Astrocyte of the spinal cord (primary cell): ENCODE results near the gene TTC17.

Source experiments
- DNase-seq: peaks from one replicate; pipeline ENCODE4 v3.0.0; 2011; ENCODE audit warnings: low read depth, low spot score
- H3K4me3 ChIP-seq: 2 replicates; pipeline ENCODE4 v1.5.1; 2011; ENCODE audit warnings: low read depth, mild to moderate bottlenecking, low read length, moderate library complexity
- CTCF ChIP-seq: IDR thresholded peaks from 2 replicates; pipeline ENCODE4 v1.5.1; 2012; ENCODE audit warnings: low read depth, mild to moderate bottlenecking, low read length, inconsistent platforms
- in situ Hi-C: cut with HindIII; loops from 2 replicates; pipeline ENCODE4 v1.10.0; 2017; ENCODE audit warnings: low sequenced_read_pairs

Gene TTC17

DNA sequence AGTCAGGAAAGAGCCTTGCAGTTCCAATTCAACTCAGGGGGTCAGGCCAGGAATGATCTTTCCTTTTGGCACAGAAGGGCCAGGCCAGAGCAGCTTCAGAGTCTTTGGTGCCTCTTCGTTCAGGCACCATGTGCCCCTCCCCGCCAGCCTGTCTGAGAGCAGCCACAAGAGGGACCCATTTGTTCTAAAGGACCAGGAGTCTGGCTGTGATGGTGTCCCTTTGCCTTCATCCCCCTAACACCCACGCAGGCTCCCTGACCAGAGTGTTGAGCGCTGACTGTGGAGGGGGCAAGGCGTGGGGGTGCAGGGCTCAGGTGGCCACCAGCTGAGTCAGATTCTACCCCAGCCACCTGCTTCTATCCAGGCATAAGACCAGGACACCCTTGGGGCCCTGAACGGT, 156.4 kb downstream of the TTC17 start:
- H3K4me3 ChIP-seq, result no peak overlapping the region
- no peak for DNase-seq
- peak; percentile 16 for TF ChIP-seq CTCF
- in situ Hi-C loops, result no loop called here

DNA sequence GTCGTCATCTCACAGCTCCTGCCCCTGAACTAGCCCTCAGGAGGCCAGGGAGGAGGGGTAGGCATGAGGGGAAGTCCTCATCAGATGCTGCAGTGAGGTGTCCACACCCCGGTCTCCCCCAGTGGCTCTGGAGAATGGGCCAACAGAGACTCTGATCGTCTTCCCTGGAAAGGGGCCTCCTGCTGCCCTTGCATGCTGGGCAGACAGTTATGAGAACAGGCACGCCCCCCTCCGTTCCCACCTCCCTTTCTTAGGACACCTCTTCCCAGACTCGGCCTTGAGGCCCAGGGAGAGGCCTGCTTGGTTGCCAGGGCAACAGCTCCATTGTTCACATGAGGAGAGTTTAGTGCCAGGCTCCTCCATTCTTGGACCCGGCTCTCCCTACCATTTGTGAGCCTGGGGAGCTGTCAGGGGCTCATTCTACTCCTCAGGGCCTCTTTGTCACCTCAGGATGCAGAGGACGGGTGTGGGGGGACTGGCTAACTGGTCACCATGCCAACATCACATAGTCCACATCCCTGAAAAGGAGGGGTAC, 157.7 kb downstream of the TTC17 start:
- DNase-seq, result no peak
- TF ChIP-seq CTCF, result no peak
- H3K4me3 ChIP-seq, result no peak overlapping the region
- in situ Hi-C loops, result no loop called here

DNA sequence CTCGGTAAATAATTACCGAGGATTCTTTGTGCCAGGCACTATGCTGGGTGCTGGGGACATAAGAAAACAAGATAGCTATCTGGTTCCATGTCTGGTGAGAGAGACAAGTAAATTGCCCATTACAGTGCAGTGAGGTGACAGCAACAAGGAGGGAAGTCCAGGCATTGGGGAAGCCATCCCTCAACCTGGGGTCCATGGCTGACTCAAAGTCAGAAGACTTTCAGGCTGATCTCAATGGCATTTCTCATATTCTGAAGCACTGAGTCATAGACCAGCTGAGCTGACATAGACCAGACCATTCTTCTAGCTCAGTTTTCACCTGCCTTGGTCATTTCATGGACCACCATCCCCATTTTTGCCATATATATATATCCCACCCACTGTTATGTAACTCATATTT, 158.8 kb downstream of the TTC17 start:
- TF ChIP-seq CTCF, result no peak
- no peak for DNase-seq
- in situ Hi-C loops, result no loop called here

GRCh38 chr11:43518408-43519160, 159.9 kb downstream of the TTC17 start:
- H3K4me3 ChIP-seq, result no peak overlapping the region
- no peak for TF ChIP-seq CTCF
- in situ Hi-C loops, result no loop called here
- DNase-seq, result peak; percentile 5

More for the DNA sequence above, 158.8 kb downstream of the TTC17 start:
- no peak overlapping the region for H3K4me3 ChIP-seq

DNA sequence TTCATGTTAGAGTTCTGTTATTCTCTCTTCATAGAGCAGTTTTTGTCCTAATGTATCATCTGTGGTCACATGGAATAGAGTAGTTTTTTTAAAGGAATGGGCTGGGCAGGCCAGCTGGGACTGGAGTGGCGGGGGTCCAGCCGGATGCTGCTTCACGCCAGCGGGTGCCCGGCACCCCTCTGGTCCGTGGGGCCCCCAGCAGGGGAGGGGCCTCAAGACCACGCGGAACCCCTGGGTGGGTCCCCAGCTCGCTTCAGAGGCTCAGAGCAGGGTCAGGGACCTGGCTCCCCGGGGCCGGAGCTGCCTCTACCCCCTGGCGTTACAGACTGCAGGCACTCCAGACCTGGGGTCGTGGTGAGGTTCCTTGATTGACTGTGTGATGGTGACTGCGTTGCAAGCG, 162.8 kb downstream of the TTC17 start:
- no peak overlapping the region for H3K4me3 ChIP-seq
- no peak for DNase-seq
- no peak for TF ChIP-seq CTCF
- in situ Hi-C loops, result no loop called here

DNA sequence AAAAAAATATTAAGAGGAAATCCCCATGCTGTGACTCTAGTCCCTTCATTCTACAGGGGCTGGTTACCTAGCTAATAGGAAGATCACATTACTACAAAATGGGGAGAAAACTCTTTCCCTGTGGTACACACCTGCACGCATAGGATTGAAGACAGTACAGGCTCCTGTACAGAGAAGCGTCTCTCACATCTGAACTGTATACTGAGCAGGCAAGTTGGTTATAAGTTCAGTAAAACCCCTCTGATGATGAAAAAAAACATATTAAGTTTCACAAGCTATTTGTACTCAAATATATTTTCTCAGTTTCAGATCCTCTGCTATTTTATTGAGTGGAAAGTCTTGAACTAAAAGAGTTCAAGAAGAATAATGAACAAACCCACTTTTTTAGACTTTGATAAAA, 164.9 kb downstream of the TTC17 start:
- no peak for TF ChIP-seq CTCF
- DNase-seq, result no peak
- in situ Hi-C loops, result no loop called here
- no peak overlapping the region for H3K4me3 ChIP-seq
